Fibroblast of lung (primary cell): ENCODE measurements around the gene XNDC1N.

ENCODE experiments used
- EZH2 ChIP-seq: IDR thresholded peaks from 2 replicates; pipeline ENCODE4 v1.5.1; 2012; ENCODE audit warnings: low read length, control low read depth, mild to moderate bottlenecking; ENCODE audit errors: missing control alignments
- TF ChIP-seq, protein P1 (sequence below), 2 donors: IDR thresholded peaks in 1 of 2; conservative IDR thresholded peaks in 1 of 2; 1 replicate in 1 of 2; 2 replicates in 1 of 2; pipeline ENCODE4 v1.5.1; 2011 to 2012; ENCODE audit warnings: low read length in 2 of 2, control low read depth in 1 of 2, inconsistent platforms in 1 of 2, low read depth in 1 of 2, mild to moderate bottlenecking in 1 of 2

DNA sequence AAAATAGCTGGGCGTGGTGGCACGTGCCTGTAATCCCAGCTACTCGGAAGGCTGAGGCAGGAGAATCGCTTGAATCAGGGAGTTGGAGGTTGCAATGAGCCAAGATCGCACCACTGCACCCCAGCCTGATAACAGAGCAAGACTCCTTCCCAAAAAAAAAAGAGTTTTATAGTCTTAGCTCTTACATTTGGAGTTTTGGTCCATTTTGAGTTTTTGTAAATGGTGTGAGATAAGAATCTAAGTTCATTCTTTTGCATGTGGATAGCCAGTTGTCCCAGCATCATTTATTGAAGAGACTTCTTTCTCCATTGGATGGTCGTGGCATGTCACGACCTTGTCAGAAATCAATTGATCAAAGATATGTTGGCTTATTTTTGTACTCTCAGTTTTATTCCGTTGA lies 35.1 kb upstream of the XNDC1N start:
- TF ChIP-seq, protein P1, sequence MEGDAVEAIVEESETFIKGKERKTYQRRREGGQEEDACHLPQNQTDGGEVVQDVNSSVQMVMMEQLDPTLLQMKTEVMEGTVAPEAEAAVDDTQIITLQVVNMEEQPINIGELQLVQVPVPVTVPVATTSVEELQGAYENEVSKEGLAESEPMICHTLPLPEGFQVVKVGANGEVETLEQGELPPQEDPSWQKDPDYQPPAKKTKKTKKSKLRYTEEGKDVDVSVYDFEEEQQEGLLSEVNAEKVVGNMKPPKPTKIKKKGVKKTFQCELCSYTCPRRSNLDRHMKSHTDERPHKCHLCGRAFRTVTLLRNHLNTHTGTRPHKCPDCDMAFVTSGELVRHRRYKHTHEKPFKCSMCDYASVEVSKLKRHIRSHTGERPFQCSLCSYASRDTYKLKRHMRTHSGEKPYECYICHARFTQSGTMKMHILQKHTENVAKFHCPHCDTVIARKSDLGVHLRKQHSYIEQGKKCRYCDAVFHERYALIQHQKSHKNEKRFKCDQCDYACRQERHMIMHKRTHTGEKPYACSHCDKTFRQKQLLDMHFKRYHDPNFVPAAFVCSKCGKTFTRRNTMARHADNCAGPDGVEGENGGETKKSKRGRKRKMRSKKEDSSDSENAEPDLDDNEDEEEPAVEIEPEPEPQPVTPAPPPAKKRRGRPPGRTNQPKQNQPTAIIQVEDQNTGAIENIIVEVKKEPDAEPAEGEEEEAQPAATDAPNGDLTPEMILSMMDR (conservative IDR thresholded peaks at IDR 0.05 in 1 of 2, IDR thresholded peaks at IDR 0.05 in 1 of 2; ENCODE audit: low read depth in 1 of 2, low read length in 2 of 2) = no peak
- TF ChIP-seq EZH2 = no peak
